COR-L47 (cell line): ENCODE measurements around the gene VTA1.
A peak's percentile ranks its signal among the peaks of the same experiment; 100 is the strongest.
"Not testable (repeated sequence)": the region's sequence is repeated elsewhere in the genome, so short reads cannot be mapped to it uniquely, and the experiment has no call there.

ENCODE experiments used
- DNase-seq: peaks from one replicate; lab custom pipeline; 2025; lab: John Stamatoyannopoulos, UW

The VTA1 gene, protein sequence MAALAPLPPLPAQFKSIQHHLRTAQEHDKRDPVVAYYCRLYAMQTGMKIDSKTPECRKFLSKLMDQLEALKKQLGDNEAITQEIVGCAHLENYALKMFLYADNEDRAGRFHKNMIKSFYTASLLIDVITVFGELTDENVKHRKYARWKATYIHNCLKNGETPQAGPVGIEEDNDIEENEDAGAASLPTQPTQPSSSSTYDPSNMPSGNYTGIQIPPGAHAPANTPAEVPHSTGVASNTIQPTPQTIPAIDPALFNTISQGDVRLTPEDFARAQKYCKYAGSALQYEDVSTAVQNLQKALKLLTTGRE

DNA sequence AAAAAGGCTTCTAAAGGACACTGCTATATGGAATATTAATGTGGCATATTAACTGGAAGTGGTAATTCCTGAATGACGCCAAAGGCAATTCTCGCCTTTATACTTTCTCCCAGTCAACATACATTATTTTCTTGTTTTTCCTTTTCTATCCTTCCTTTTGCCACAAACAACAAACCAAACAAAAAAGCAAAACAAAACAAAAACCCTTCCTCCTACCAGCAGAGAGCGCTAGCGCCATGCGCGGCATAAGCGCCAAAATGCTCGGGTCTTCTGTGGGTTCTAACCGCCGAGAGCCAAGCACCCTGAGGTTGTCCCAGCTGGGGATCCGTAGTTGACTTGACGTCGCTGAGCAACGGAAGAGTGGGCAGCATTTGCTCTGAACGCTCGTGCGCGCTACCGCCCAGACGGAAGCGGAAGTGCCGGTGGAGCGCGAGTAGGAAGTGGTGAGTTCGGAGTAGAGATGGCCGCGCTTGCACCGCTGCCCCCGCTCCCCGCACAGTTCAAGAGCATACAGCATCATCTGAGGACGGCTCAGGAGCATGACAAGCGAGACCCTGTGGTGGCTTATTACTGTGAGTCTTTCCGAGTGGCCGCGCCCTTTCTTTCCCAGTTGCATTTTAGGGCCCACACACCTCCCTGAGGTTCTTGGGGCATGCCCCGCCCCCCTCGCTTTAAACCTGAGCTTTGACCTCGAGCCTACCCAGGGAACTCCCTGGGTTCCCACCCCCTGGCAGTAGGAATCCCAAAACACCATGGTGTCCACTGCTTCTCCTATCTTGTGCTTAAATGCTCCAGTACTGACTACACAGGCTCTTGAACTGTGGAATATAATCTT lies at the start of gene VTA1, which contains the start of gene NMBR:
Gene VTA1, plus strand, starts transcription at position 436 of the 835 bp plus-strand sequence. Its CDS starts 25 bp downstream, at position 461.
Gene NMBR, minus strand, starts transcription at position 295 of the 835 bp plus-strand sequence. CDS start 58,464 bp downstream, outside the sequence.
- DNase-seq = peak; percentile 92

DNA sequence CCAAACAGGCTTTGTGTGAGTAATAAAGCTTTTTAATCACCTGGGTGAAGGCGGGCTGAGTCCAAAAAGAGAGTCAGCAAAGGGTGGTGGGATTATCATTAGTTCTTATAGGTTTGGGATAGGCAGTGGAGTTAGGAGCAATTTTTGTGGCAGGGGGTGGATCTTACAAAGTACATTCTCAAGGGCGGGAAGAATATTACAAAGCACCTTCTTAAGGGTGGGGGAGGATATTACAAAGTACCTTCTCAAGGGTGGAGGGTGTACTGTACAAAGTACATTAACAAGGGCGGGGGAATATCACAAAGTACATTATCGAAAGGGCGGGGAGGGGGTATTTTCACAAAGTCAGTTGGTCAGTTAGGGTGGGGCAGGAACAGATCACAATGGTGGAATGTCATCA lies 42.2 kb upstream of the VTA1 start:
- not testable (repeated sequence) for DNase-seq

DNA sequence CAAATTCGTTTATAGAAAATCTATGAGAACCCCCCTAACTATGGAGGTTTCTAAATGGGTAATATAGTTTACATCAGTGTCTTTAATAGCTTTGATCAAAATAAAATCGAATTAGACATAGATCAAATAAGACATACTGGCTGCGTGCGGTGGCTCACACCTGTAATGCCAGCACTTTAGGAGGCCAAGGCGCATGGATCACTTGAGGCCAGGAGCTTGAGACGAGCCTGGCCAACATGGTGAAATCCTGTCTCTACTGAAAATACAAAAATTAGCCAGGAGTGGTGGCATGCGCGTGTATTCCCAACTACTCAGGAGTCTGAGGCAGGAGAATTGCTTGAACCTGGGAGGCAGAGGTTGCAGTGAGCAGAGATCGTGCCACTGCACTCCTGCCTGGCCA lies 36.2 kb upstream of the VTA1 start:
- DNase-seq = not testable (repeated sequence)

DNA sequence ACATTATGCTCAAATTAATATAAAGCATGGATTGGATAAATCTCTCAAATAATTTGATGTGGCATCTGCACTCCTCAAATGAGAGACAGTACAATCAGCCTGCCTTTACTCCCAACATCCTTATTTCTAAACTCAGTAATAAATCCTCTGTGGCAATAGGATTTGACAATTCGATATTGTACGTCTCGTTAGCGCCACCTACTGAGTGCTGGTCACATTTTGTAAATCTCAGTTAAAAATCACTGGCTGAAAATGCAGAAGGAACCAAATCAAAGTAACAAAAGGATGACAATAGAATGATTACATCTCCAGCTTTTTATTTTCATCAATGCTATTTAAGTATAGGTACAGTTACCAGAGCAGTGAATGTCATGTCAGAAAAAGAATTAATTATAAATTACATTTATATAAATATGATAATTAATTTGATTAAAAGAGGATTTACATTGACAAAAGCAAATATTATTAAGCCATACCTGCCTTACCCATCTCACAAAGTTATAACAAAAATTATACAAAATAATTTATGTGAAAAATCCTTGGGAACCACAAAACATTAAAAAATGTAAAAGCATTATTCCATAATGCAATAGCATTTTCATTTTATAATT lies 34.5 kb upstream of the VTA1 start:
- DNase-seq = peak; percentile 51

DNA sequence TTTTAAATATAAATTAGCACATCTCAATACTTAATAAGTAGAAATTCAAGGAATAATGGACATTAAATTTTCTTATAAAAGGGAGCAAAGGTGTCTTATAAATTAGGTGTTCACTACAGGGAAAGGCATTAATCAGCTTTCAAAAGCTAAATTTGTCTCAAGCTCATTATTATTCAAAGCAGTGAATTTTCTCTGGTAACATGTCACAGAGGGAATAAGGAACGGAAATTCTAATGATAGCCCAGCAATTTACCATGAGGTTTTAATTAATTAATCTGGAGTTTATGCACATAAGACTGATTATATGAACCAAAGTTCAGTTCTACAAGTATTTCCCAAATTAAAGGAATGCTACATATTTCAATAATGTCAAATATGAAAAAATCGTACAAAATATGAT lies 29.7 kb upstream of the VTA1 start:
- DNase-seq = no peak

DNA sequence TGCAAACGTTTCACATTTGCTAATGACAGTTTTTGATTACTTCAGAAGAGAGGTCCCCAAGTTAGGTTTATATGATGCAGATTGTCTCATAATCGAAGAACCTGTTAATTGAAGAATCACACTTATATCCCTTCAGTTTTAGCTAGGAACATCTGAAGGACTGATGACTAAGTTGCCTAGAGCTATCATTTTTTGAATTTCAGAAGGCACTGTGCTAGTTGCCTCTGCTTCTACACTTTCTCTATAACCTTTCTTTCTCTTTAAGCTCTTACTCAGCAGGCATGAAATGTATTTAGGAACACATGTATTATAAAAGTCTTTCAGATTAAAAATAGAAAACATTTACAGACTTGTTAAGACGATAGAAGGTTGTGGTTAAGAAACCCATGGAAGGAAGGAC lies 28.7 kb upstream of the VTA1 start:
- DNase-seq = no peak

DNA sequence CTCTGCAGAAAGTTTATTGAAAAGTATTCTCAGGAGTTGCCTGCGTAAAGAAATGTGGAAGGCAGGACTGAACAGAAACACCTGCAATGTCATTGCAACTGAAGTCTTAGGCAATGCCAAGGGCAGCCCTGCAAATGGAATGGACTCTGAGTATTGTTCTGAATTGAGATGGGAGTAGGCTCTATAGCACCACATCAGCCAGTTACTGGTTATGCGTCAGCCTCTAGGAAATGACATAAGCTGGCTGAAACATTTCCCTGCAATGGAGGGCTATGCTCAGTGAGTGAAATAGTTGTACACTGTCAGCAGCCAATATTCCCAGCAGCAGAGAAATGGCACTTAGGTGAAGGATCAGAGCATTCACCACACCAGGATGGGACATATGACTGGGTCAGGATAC lies 28.1 kb upstream of the VTA1 start:
- no peak for DNase-seq

DNA sequence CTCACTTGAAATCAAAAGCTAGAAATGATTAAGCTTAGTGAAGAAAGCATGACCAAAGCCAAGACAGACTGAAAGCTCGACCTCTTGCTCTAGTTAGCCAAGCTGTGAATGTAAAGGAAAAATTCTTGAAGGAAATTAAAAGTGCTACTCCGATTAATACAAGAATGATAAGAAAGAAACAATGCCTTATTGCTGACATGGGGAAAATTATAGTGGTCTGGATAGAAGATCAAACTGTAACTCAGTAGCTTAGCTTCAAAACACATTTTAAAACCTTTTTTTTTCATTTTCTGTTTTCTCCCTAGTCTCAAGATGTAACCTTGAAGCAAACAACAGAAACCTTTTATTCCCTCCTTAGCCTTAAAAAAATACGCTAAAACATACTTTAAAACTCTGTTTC lies 25.7 kb upstream of the VTA1 start:
- DNase-seq = no peak

DNA sequence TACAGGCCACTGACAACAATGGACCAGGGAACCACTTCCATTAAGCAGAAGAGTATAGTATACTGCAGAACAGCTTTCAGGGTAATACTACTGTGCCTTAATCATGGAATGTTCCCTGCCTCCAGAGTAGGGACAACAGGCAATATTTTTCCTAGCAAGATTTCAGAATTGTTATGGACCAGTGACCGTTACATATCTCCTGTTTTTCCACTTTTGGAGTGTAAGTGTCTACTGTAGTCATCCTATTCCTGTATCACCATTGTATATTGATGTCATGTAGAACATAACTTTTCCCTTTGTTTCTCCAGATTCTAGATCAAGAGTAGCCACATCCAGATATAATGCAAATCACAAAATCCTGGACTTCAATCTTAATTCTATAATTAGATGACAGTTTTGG lies 16.2 kb upstream of the VTA1 start:
- DNase-seq = no peak

DNA sequence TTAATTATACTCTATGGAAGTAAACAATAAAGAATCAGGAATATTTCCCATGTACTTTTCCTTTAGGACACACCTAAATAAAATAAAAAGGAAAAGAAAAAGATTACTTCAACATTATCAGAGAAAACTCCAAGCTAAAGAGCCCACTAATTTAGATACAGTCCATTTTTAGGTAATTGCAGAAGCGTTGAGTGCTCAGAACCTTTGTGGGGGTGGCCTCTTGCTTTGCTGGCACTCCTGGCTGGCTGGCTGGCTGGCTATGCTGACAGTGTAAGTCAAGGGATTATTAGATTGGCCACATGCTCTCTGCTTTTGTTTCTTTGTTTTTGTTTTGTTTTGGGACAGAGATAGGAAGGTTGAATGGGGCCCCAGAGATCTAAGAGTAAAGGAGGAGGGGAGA lies 14.4 kb upstream of the VTA1 start, which contains the start of gene GJE1:
Gene GJE1, plus strand, starts transcription at position 301 of the 400 bp plus-strand sequence. CDS start 234 bp downstream, outside the sequence.
- DNase-seq = no peak

DNA sequence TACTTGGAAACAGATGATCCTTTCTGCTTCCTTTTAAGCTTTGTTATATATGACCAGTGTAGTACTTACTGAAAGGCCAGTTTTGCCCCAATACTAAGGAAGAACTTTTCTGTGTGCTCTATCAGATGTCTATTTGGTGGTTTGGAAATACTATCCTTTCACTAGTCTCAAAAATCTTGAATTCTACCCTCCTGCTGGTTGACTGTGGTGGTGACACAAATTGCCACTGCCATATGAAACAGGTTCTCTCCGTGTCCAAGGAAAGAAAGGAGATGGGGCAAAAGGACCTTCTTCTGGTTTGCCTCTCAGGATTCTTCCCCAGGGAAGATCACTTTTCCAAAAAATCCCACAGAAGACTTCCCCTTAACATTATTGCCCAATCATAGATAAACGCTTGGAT lies 8.2 kb upstream of the VTA1 start:
- DNase-seq = no peak

DNA sequence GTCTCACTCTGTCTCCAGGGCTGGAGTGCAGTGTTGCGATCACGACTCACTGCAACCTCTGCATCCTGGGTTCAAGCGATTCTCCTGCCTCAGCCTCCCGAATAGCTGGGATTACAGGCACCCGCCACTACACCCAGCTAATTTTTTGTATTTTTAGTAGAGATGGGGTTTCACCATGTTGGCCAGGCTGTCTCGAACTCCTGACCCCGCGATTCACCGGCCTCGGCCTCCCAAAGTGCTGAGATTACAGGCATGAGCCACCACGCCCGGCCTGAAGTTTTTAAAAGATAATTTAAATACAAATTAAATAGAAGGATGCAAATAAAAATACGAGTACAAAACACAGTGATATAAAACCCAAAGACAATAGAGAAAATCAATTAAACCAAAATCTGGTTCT lies 5.5 kb upstream of the VTA1 start:
- DNase-seq = not testable (repeated sequence)

DNA sequence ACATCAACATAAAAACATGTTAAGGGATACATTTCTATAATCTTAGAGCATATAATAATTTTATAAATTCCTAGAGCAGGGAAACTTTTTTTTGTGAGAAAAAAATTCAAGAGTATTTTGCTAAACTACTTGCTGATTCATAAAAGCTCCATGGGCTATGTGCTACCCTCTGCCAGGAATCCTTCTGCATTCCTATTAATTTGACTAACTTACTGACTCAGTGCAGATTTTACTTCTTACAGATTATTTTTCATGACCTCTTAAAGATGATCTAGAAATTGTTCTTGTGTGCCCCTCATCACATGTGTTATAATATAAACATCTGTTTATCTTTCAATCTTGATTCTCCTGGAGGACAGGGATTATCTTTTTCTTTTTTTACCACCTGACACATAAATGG lies 5.7 kb downstream of the VTA1 start:
- DNase-seq = no peak

DNA sequence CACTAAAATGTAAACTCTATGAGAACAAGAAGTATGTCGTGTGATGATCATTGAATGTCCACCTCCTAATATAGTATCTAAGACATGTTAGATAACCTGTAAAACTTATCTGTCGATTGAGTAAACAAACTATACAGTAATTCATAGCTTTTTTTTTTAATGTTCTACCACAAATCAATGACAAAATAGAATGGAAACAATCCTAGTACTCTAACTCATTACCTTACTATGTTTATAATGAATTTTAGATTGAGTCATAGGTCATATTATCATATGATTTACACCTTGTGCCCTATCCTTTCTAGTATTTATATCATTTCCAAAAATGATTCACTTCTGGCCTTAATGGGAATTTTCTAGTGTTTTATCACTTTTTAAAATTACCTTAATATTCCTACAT lies 6.1 kb downstream of the VTA1 start:
- no peak for DNase-seq

DNA sequence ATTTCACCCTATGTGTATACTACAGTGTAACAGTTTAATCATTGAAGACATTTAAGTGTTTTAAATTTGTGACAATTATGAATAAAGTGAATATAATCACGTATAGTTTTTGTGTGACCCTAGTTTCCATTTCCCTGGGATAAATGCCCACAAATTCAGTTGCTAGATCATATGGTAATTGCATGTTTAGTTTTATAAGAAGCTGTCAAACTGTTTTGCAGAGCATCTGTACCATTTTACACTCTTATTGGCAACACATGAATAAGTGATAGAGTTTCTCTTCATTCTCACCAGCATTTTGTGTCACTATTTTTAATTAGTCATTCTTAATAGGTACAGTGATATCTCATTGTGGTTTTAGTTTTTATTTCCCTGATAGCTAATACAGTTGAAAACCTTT lies 7.3 kb downstream of the VTA1 start:
- no peak for DNase-seq

DNA sequence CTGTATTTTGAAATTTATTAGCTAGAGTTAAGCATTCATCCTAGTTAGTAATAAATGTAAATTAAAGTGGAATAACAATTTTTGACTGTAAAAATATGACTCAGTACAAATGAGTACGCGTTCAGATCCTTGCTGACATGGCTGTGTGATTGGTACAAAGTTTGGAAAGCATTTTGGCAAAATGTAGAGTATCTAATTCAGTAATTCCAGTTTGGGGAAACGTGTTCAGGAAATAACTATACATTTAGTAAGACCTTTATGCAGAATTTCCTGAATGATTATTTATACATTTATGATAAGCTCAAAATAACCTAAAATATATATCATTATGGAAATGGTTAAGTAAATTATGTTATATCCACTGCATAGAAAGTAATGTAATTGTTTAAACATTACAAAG lies 8.0 kb downstream of the VTA1 start:
- no peak for DNase-seq

DNA sequence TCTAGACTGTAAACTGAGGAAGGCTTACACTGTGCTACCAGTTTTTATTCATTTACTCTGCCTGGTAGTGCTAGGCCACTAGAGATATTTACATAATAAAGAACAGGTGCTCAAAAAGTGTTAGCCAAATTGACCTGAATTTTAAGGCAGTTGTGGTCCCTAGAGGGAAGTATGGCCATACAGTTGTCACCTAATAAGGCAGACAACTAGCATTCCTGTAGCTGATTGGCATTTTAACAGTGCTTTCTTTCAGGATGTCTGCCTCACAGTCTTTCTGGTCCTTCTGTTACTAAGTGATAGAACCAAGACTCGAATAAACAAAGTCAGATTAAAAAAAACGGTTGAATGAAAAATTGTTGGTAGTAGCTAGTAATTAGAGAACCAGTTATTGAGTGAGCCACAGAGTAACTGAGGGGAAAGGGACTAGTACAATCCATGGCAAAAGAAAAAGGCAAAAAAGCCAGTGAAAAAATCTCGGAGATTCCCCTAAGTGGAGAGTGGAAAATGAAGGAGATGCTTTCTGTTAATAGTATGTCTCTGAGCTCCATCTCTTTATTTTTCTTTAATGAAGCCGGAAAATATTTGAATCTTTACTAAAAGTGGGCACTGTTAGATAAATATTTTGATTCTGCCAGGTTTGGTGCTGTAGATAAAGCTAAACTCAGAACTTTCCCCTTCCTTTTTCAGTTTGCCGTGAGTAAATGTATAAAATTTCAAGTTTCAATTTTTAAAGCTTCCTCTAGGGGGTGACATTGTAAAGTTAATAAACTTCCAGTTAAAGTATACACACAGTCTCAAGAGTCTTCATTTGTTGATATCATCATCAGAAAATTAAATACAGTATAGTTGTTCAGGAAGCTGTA lies 9.1 kb downstream of the VTA1 start:
- no peak for DNase-seq

DNA sequence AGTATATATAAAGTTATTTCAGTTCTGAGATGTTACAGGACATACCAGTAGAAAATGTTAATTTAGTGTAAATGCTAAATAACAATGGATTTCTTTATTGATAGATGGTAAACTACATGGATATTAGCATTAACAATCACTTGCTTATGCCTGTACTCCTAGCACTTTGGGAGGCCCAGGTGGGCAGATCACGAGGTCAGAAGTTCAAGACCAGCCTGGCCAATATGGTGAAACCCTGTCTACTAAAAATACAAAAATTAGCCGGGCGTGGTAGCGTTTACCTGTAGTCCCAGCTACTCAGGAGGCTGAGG lies 9.7 kb downstream of the VTA1 start:
- DNase-seq = not testable (repeated sequence)

DNA sequence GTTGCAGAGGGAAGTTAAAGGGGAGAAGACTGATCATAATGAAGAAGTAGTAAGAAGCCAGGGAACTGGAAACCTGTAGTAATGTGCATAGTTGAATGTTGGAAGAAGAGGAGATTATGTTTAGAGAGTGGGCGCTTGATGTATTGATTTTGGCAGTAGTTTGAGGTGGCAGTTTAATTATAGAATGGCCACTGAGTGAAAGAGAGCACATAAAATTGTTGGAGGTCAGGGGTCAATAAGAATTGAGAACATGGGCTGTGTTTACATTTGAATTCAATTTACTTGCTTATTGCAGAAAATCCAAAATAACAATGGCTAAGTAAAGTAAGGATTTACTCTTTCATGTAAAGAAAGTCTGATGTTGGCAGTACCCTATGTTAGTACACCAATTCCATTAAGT lies 15.7 kb downstream of the VTA1 start:
- DNase-seq = no peak

DNA sequence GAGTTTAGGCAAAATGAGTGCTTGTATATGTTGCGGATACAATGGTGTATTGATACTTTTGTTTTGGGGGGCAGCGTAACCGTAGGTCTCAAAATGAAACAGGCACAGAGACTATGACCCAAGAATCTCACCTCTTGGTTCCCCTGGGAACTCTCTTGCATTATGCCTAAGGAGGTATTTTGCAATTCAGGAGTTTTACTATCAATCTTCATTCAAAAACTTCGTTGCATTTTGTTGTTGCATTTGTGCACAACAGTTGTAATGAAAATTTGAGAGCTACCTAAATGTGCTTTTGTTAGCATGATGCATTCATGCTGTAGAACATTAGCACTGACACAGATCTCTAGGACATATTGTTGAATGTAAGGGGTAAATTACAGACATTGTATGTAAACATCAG lies 18.2 kb downstream of the VTA1 start:
- no peak for DNase-seq

DNA sequence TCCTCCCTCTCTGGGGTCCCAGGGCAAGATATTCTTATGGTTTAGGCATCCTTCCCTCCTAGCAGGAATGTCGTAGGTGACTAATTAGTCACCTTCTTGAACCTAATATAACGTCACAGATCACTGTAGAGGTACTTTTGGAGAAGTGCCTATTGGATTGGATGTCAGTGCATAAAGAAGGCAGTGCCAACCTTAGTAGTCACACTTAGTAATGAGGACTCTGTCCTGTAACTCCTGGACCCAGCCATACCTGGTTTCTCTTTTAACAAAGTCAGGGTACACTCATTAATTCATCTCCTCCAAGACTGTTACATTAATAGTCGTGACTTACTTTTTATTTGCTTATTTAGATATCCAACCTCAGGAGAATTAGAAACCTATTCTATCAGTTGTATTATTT lies 20.0 kb downstream of the VTA1 start:
- no peak for DNase-seq

DNA sequence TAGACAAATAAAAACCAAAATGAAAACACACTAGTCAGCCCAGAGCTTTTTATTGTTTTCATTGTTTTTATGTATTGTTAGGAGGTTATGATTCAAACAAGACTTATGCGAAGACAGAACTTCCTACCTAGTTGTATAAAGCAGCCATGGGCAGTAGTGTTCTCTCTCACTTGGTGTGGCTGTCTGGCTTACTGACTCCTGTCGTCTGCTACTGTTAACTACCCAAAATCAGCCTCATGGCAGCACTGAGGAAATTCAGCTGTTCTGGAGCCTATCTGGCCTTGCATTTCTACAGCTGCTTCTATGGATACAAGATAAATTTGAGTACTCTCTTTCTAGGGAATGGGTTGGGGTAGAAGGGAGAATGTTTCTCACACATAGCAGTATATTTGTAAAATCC lies 20.4 kb downstream of the VTA1 start:
- DNase-seq = no peak
